A673 (cell line): ENCODE data around the gene CCDC12. TPM values are rescaled to one million over a fixed set of nuclear protein-coding genes. Genes with fewer than 3 reads are reported as not detected.

Experiments
- BruUV-seq: library from RNA; stranded (reverse); fragments of 400-500 nt; replicated peaks from 2 replicates; lab custom pipeline; 2021; lab: Mats Ljungman, UMichigan
- CTCF ChIA-PET: fragments of 300-600 bp; sonication (Branson Sonifier 250); formaldehyde crosslinking; loops from one replicate; lab custom pipeline; 2022; ENCODE audit warnings: antibody characterized with exemption; lab: Charles Lee
- POLR2A ChIA-PET: fragments of 300-600 bp; sonication (Branson Sonifier 250); formaldehyde crosslinking; loops from one replicate; lab custom pipeline; 2022; ENCODE audit warnings: antibody characterized with exemption; ENCODE audit not compliant: low non-redundant PET; lab: Charles Lee
- DNase-seq: peaks from one replicate; pipeline ENCODE4 v3.0.0-alpha.2; 2015; ENCODE audit warnings: low spot score
- H3K27ac ChIP-seq: fragments of 200-600 bp; sonication (generic); 2 replicates; pipeline ENCODE4 v1.5.1; 2016; ENCODE audit warnings: mixed run types, low read depth, mild to moderate bottlenecking, mixed read lengths, antibody characterized with exemption, low read length; ENCODE audit not compliant: poor library complexity, severe bottlenecking
- H3K27me3 ChIP-seq: fragments of 200-600 bp; sonication (generic); replicated peaks from 2 replicates; pipeline ENCODE4 v1.6.1; 2017; ENCODE audit warnings: mixed run types, low read depth, mild to moderate bottlenecking, mixed read lengths, antibody characterized with exemption, low read length; ENCODE audit not compliant: insufficient read depth, poor library complexity
- H3K36me3 ChIP-seq: fragments of 200-600 bp; sonication (generic); 2 replicates; pipeline ENCODE4 v1.6.1; 2016; ENCODE audit warnings: mixed run types, mild to moderate bottlenecking, mixed read lengths, antibody characterized with exemption, low read length; ENCODE audit not compliant: insufficient read depth, poor library complexity, severe bottlenecking
- H3K4me1 ChIP-seq: fragments of 200-600 bp; sonication (generic); 2 replicates; pipeline ENCODE4 v1.6.1; 2017; ENCODE audit warnings: mixed run types, mild to moderate bottlenecking, mixed read lengths, antibody characterized with exemption, low read length; ENCODE audit not compliant: insufficient read depth, poor library complexity, severe bottlenecking
- H3K4me3 ChIP-seq: fragments of 200-600 bp; sonication (generic); 2 replicates; pipeline ENCODE4 v1.5.1; 2016; ENCODE audit warnings: low read depth, mixed run types, mild to moderate bottlenecking, mixed read lengths, low read length; ENCODE audit not compliant: poor library complexity, severe bottlenecking
- H3K9me3 ChIP-seq: fragments of 200-600 bp; sonication (generic); 2 replicates; pipeline ENCODE4 v1.6.1; 2016; ENCODE audit warnings: mixed run types, low read depth, mild to moderate bottlenecking, mixed read lengths, antibody characterized with exemption, low read length; ENCODE audit not compliant: poor library complexity, severe bottlenecking
- CTCF ChIP-seq: fragments of 300-800, 200-600 bp; sonication (generic); conservative IDR thresholded peaks from 2 replicates; pipeline ENCODE4 v1.5.1; 2017; ENCODE audit warnings: low read depth, mild to moderate bottlenecking, antibody characterized with exemption, low read length, moderate library complexity, mixed read lengths
- EZH2 ChIP-seq: fragments of 200-600 bp; sonication (generic); IDR thresholded peaks from 2 replicates; pipeline ENCODE4 v1.6.1; 2017; ENCODE audit warnings: borderline replicate concordance, low read depth, mild to moderate bottlenecking, mixed read lengths, antibody characterized with exemption, low read length; ENCODE audit not compliant: poor library complexity, severe bottlenecking
- intact Hi-C: fragments of 100-400 bp; cut with micrococcal nuclease; formaldehyde crosslinking; loops from one replicate; pipeline ENCODE4 v1.10.0; 2022; ENCODE audit not compliant: unreplicated experiment
- total RNA-seq: library from RNA; stranded (reverse); gene quantifications from 2 replicates; pipeline ENCODE4 v1.2.3, GENCODE V29; 2021

CCDC12 gene
- total RNA-seq, 1 experiment from 2014 or later = 28.2 TPM

GRCh38 chr3:46984591-46985459 is 8.3 kb upstream of the CCDC12 start:
- intact Hi-C loops = no loop called here
- Histone ChIP-seq H3K27me3 (no peaks in the 10 kb centered on the region), H3K4me1 (no peaks in the 10 kb centered on the region), H3K27ac (no peak overlapping the region), H3K9me3 (no peaks in the 10 kb centered on the region), H3K4me3 (no peak overlapping the region), H3K36me3 (no peaks in the 10 kb centered on the region)
- no TSS peak for BruUV-seq
- ChIA-PET POLR2A (no interaction called here), CTCF (no interaction called here)
- no peak for DNase-seq
- TF ChIP-seq EZH2 (no peak), CTCF (no peak)

GRCh38 chr3:46982546-46982945 is 6.0 kb upstream of the CCDC12 start:
- Histone ChIP-seq H3K27me3 (no peaks in the 10 kb centered on the region), H3K4me3 (no peak overlapping the region), H3K9me3 (no peaks in the 10 kb centered on the region), H3K27ac (no peak overlapping the region), H3K4me1 (no peaks in the 10 kb centered on the region), H3K36me3 (no peaks in the 10 kb centered on the region)
- BruUV-seq = no TSS peak
- TF ChIP-seq EZH2 = no peak
- TF ChIP-seq CTCF = no peak
- intact Hi-C loops = no loop called here
- CTCF ChIA-PET = interaction anchor here (0.8 kb wide), 1 partner anchor 17 kb away, joined by 3 read pairs; no protein-coding TSS in a partner anchor
- POLR2A ChIA-PET = no interaction called here
- DNase-seq = no peak

GRCh38 chr3:46981932-46982471 is 5.5 kb upstream of the CCDC12 start:
- CTCF ChIA-PET = interaction anchor here (0.8 kb wide), 1 partner anchor 17 kb away, joined by 3 read pairs; no protein-coding TSS in a partner anchor
- POLR2A ChIA-PET = no interaction called here
- BruUV-seq = no TSS peak
- H3K27ac ChIP-seq = no peak overlapping the region
- no peaks in the 10 kb centered on the region for H3K4me1 ChIP-seq
- DNase-seq = no peak
- no peak for TF ChIP-seq CTCF
- no peak for TF ChIP-seq EZH2
- no peak overlapping the region for H3K4me3 ChIP-seq
- H3K9me3 ChIP-seq = no peaks in the 10 kb centered on the region
- intact Hi-C loops = no loop called here
- H3K27me3 ChIP-seq = no peaks in the 10 kb centered on the region
- H3K36me3 ChIP-seq = no peaks in the 10 kb centered on the region
